Adrenal gland (tissue), 12 donors: ENCODE results near the gene RAD21L1. TPM values are rescaled to one million over a fixed set of nuclear protein-coding genes. Genes with fewer than 3 reads are reported as not detected.

ENCODE experiments used
- DNase-seq, 7 donors: peaks; one replicate each; pipeline ENCODE4 v3.0.0-alpha.2; 2019 to 2020
- H3K27ac ChIP-seq, 5 donors: fragments of 200-600 bp; sonication (generic) in 4 of 5; 1 replicate in 3 of 5; 2 replicates in 2 of 5; pipeline versions ENCODE4 v1.5.1 to v1.8.0; 2016 to 2020; ENCODE audit warnings: mild to moderate bottlenecking in 1 of 5
- H3K27me3 ChIP-seq: fragments of 200-600 bp; 2 replicates; pipeline ENCODE4 v1.8.0; 2021
- H3K36me3 ChIP-seq, 2 donors: fragments of 200-600 bp; replicated peaks in 1 of 2; 1 replicate in 1 of 2; 2 replicates in 1 of 2; pipeline versions ENCODE4 v1.5.1 to v1.8.0; 2018 to 2022
- H3K4me1 ChIP-seq, 2 donors: fragments of 200-600 bp; replicated peaks in 1 of 2; 1 replicate in 1 of 2; 2 replicates in 1 of 2; pipeline versions ENCODE4 v1.5.1 to v1.8.0; 2018 to 2021
- H3K4me3 ChIP-seq, 4 donors: fragments of 200-600 bp; sonication (generic) in 3 of 4; one replicate each; pipeline ENCODE4 v1.5.1; 2016 to 2018
- H3K9me3 ChIP-seq, 3 donors: fragments of 200-600 bp; sonication (generic) in 1 of 3; replicated peaks in 1 of 3; 1 replicate in 2 of 3; 2 replicates in 1 of 3; pipeline versions ENCODE4 v1.5.1 to v1.8.0; 2016 to 2021
- POLR2A ChIP-seq, 2 donors: fragments of 450-650 bp; IDR thresholded peaks; one replicate each; pipeline ENCODE4 v1.6.1; 2017; ENCODE audit warnings: antibody characterized with exemption in 2 of 2, mild to moderate bottlenecking in 2 of 2, moderate library complexity in 1 of 2
- WGBS, 4 donors: extraction: QIAGEN DNeasy Blood & Tissue Kit in 2 of 4; methylation state at CpG; one replicate each; pipeline versions ENCODE4 v1.1.5 to v1.1.7; 2013 to 2017; 5-methylcytosine and 5-hydroxymethylcytosine counted together
- intact Hi-C, 2 donors: fragments of 100-400 bp; cut with DNase I; formaldehyde crosslinking; loops; one replicate each; pipeline versions ENCODE4 v1.14.1 to v1.15.0; 2022 to 2023
- polyA plus RNA-seq, 3 donors: library from polyadenylated mRNA; stranded (reverse); fragments of 200-250 nt in 2 of 3; fragments of 350-450 nt in 1 of 3; fragmentation: Illumina TruSeq in 1 of 3; extraction: RNeasy Lipid Tissue Mini Kit (QIAGEN cat#74804) in 1 of 3; gene quantifications; one replicate each; pipeline ENCODE4 v1.2.3, GENCODE V29; 2013 to 2014
- total RNA-seq, 9 donors: library from RNA; depleted of rRNA in 4 of 9; stranded (reverse); fragments of >200 nt in 4 of 9; fragments of 120-200 nt in 1 of 9; fragmentation: NEBNext Ultra II Directional in 1 of 9; extraction: Animal tissue kit (Norgen Biotek cat#: 25700) in 1 of 9; gene quantifications; one replicate each; pipeline versions ENCODE4 v1.1.0 to v1.2.4, GENCODE V29; 2013 to 2023
- TF ChIP-seq, protein P1 (sequence below), 6 experiments: fragments of 450-650 bp in 4 of 6; fragments of 200-600 bp in 2 of 6; sonication (generic) in 1 of 6; IDR thresholded peaks; 1 replicate in 5 of 6; 2 replicates in 1 of 6; pipeline versions ENCODE4 v1.5.1 to v1.8.0; 2016 to 2021; ENCODE audit warnings: antibody characterized with exemption in 6 of 6, mild to moderate bottlenecking in 2 of 6, moderate library complexity in 1 of 6
- donor health status: healthy with polysubstance abuse.
- donor health status: Bipolar disorder and iron deficiency.
- donor health status: DM: yes; HTN: yes; CAD: no.
- donor health status: DM: no; HTN: no; CAD: no.
- donor health status: DM: no; HTN: no; CAD: no.
- donor health status: DM: yes; HTN: yes; CAD: no.

RAD21L1 gene
- total and polyA plus RNA-seq, 12 donors: 0.06 to 0.07 TPM; not detected in 10

DNA sequence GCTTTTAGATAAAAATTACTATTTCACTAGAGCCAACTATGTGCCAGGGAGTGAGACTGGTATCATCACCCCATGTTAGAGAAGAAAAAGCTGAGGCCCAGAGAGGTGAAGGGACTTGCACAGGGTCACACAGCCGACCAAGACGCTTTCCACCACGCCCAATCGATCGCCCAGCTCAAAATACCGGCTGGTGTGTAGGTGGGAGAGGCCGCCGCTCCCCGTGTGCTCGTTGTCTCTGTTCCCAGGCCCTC, 40.0 kb downstream of the RAD21L1 start:
- intact Hi-C loops: no loop called here
- Histone ChIP-seq H3K36me3 (no peaks in the 10 kb centered on the region), H3K27me3 (peaks cover 4% of the 10 kb centered on the region), H3K4me3 (peak overlapping the region in 2 of 4 donors; percentile 75 to 94), H3K4me1 (peaks cover 5 to 6% of the 10 kb centered on the region in 2 donors), H3K27ac (peak overlapping the region in 3 of 5 donors; percentile 58 to 77 (median 70)), H3K9me3 (no peaks in the 10 kb centered on the region)
- 1 to 5% (median 2%) methylated on average over 8 to 10 of the region's 10 CpGs for WGBS, 4 donors
- TF ChIP-seq, protein P1, sequence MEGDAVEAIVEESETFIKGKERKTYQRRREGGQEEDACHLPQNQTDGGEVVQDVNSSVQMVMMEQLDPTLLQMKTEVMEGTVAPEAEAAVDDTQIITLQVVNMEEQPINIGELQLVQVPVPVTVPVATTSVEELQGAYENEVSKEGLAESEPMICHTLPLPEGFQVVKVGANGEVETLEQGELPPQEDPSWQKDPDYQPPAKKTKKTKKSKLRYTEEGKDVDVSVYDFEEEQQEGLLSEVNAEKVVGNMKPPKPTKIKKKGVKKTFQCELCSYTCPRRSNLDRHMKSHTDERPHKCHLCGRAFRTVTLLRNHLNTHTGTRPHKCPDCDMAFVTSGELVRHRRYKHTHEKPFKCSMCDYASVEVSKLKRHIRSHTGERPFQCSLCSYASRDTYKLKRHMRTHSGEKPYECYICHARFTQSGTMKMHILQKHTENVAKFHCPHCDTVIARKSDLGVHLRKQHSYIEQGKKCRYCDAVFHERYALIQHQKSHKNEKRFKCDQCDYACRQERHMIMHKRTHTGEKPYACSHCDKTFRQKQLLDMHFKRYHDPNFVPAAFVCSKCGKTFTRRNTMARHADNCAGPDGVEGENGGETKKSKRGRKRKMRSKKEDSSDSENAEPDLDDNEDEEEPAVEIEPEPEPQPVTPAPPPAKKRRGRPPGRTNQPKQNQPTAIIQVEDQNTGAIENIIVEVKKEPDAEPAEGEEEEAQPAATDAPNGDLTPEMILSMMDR (IDR thresholded peaks at IDR 0.05): peak in 1 of 6 experiments; percentile 8
- TF ChIP-seq POLR2A (IDR thresholded peaks at IDR 0.05): peak in 1 of 2 donors; percentile 56
- no peak for DNase-seq

DNA sequence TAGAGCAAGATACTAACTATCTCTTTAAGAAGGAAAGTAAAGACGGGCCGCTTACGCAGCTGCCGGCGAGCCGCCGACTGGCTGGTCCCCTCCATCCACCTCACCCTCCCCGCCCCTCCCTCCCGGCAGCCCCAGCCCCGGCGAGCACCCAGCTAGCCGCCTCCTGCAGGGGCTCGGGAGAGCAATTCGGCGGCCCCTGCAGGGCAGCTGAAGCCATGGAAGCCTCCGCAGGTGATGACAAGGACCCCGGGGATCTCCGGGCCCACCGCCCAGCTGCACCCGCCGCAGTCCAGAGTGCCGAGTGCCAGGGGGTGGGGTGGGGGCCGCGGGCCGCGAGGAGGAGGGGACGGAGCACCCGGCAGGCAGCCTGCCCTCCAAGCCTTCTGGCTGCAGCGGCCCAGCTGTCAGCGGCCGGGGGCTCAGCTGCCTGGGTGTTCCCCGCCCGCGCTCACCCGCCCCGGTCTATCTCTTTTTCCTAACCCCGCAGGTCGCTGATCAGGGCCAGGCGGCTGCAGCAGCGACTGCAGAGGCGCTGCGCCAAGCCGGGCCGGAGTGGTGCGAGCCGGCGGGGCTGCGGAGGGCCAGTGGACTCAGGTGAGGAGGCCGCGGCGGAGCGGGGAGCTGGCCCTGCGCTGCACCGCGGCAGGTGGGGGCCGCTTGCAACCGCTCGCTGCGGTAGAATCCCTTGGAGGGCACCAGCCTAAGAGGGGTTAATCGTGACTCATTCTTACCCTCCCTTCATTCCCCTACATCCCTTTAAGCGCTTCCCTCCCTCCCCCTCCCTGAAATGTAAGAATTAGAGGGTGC, 40.5 kb downstream of the RAD21L1 start, which contains the start of gene SNPH:
Gene SNPH (plus strand): TSS at position 128 of the 807 bp plus-strand sequence. CDS start 29,946 bp downstream, outside the sequence.
- intact Hi-C loops: no loop called here
- no peaks in the 10 kb centered on the region for H3K36me3 ChIP-seq
- peak within 1 kb of the TSS; percentile 29 to 94 (median 71) for H3K4me3 ChIP-seq
- peaks cover 5 to 6% of the 10 kb centered on the region in 2 donors for H3K4me1 ChIP-seq
- no peaks in the 10 kb centered on the region for H3K9me3 ChIP-seq
- WGBS, 4 donors: 0 to 1% (median 0%) methylated on average over 13 to 61 of the region's 61 CpGs
- peak; percentile 72 to 92 (median 85) for DNase-seq
- no peak for TF ChIP-seq POLR2A (IDR thresholded peaks at IDR 0.05)
- TF ChIP-seq, protein P1 (IDR thresholded peaks at IDR 0.05): no peak
- peaks cover 4% of the 10 kb centered on the region for H3K27me3 ChIP-seq
- peak within 1 kb of the TSS in 3 of 5 donors; percentile 58 to 77 (median 70) for H3K27ac ChIP-seq

- no peak for DNase-seq
- TF ChIP-seq POLR2A (IDR thresholded peaks at IDR 0.05): no peak
- TF ChIP-seq, protein P1 (IDR thresholded peaks at IDR 0.05): no peak
- H3K36me3 ChIP-seq: no peaks in the 10 kb centered on the region
- no peak overlapping the region for H3K27ac ChIP-seq
- H3K27me3 ChIP-seq: peaks cover 3% of the 10 kb centered on the region
- H3K9me3 ChIP-seq: no peaks in the 10 kb centered on the region
- H3K4me3 ChIP-seq: peak overlapping the region in 1 of 4 donors; percentile 75
- peaks cover 5 to 6% of the 10 kb centered on the region in 2 donors for H3K4me1 ChIP-seq
- 68 to 76% (median 73%) methylated on average over 7 to 8 of the region's 8 CpGs for WGBS, 4 donors
- intact Hi-C loops: no loop called here
Observed at GRCh38 chr20:1267161-1267560, 41.3 kb downstream of the RAD21L1 start.

- Histone ChIP-seq H3K4me3 (no peak overlapping the region), H3K9me3 (no peaks in the 10 kb centered on the region), H3K27ac (no peak overlapping the region), H3K36me3 (no peaks in the 10 kb centered on the region), H3K4me1 (peaks cover 5 to 6% of the 10 kb centered on the region in 2 donors), H3K27me3 (no peaks in the 10 kb centered on the region)
- no peak for DNase-seq
- intact Hi-C loops: no loop called here
- 87 to 94% (median 93%) methylated on average over 3 of the region's 3 CpGs for WGBS, 4 donors
- TF ChIP-seq, protein P1 (IDR thresholded peaks at IDR 0.05): no peak
- TF ChIP-seq POLR2A (IDR thresholded peaks at IDR 0.05): no peak
Observed at GRCh38 chr20:1267809-1268374, 42.0 kb downstream of the RAD21L1 start.
